IPS DF 4.7 (cell line): Measurements from ENCODE around the gene LYPD3.
"Not testable (repeated sequence)": the region's sequence is repeated elsewhere in the genome, so short reads cannot be mapped to it uniquely, and the experiment has no call there.

ENCODE experiments used
- DNase-seq: peaks from one replicate; pipeline ENCODE4 v3.0.0-alpha.2; 2013; ENCODE audit warnings: low spot score; ENCODE audit errors: extremely low read depth

The LYPD3 gene

GRCh38 chr19:43465468-43466120 is at the start of gene LYPD3:
TSS of gene LYPD3 (minus strand) at chr19:43465608. CDS start at chr19:43465571, 37 bp downstream.
- DNase-seq = no peak

GRCh38 chr19:43512399-43512798 is 47.0 kb upstream of the LYPD3 start:
- not testable (repeated sequence) for DNase-seq

GRCh38 chr19:43511324-43511723 is 45.9 kb upstream of the LYPD3 start:
- DNase-seq = no peak

- no peak for DNase-seq
Measured at GRCh38 chr19:43510713-43511112, 45.3 kb upstream of the LYPD3 start.

GRCh38 chr19:43507880-43508279 is 42.5 kb upstream of the LYPD3 start:
- DNase-seq = no peak

GRCh38 chr19:43506629-43507028 is 41.2 kb upstream of the LYPD3 start:
- DNase-seq = no peak

- no peak for DNase-seq
Measured at GRCh38 chr19:43505941-43506340, 40.5 kb upstream of the LYPD3 start.

- DNase-seq = no peak
Measured at GRCh38 chr19:43505186-43505456, 39.7 kb upstream of the LYPD3 start.

- DNase-seq = no peak
Measured at GRCh38 chr19:43504426-43505185, 39.2 kb upstream of the LYPD3 start, which contains the start of gene PHLDB3. TSS of gene PHLDB3 (minus strand) at chr19:43504746. CDS start at chr19:43504118, 628 bp downstream.

- no peak for DNase-seq
Measured at GRCh38 chr19:43503501-43504425, 38.4 kb upstream of the LYPD3 start.

- DNase-seq = no peak
Measured at GRCh38 chr19:43502419-43502976, 37.1 kb upstream of the LYPD3 start.

GRCh38 chr19:43501661-43502418 is 36.4 kb upstream of the LYPD3 start:
- DNase-seq = no peak

GRCh38 chr19:43499042-43499441 is 33.6 kb upstream of the LYPD3 start:
- no peak for DNase-seq

GRCh38 chr19:43498233-43498842 is 32.9 kb upstream of the LYPD3 start:
- DNase-seq = no peak

- no peak for DNase-seq
Measured at GRCh38 chr19:43496960-43497359, 31.6 kb upstream of the LYPD3 start.

GRCh38 chr19:43495082-43495481 is 29.7 kb upstream of the LYPD3 start:
- no peak for DNase-seq

- DNase-seq = no peak
Measured at GRCh38 chr19:43490759-43491158, 25.4 kb upstream of the LYPD3 start.

GRCh38 chr19:43489979-43490599 is 24.7 kb upstream of the LYPD3 start:
- DNase-seq = no peak

- DNase-seq = no peak
Measured at GRCh38 chr19:43489310-43489709, 23.9 kb upstream of the LYPD3 start.

GRCh38 chr19:43488179-43488578 is 22.8 kb upstream of the LYPD3 start:
- DNase-seq = no peak
